GM06990 (cell line): ENCODE results near the gene PLD4.

ENCODE experiments used
- DNase-seq: peaks from one replicate; pipeline ENCODE4 v3.0.0-alpha.2; 2011; ENCODE audit not compliant: insufficient read length; ENCODE audit errors: extremely low read depth
- H3K27me3 ChIP-seq: replicated peaks from 2 replicates; pipeline ENCODE4 v1.6.0; 2011; ENCODE audit warnings: low read length; ENCODE audit not compliant: control insufficient read depth, insufficient read depth
- H3K36me3 ChIP-seq: 2 replicates; pipeline ENCODE4 v1.5.1; 2011; ENCODE audit warnings: low read length; ENCODE audit not compliant: control insufficient read depth, insufficient read depth
- H3K4me3 ChIP-seq: replicated peaks from 2 replicates; pipeline ENCODE4 v1.5.1; 2011; ENCODE audit warnings: low read depth, mild to moderate bottlenecking, control low read depth, low read length
- TF ChIP-seq, protein P1 (sequence below): IDR thresholded peaks from 2 replicates; pipeline ENCODE4 v1.5.1; 2011; ENCODE audit warnings: low read length, control low read depth, mild to moderate bottlenecking, inconsistent platforms; ENCODE audit not compliant: insufficient read depth, poor library complexity, severe bottlenecking

The PLD4 gene

DNA sequence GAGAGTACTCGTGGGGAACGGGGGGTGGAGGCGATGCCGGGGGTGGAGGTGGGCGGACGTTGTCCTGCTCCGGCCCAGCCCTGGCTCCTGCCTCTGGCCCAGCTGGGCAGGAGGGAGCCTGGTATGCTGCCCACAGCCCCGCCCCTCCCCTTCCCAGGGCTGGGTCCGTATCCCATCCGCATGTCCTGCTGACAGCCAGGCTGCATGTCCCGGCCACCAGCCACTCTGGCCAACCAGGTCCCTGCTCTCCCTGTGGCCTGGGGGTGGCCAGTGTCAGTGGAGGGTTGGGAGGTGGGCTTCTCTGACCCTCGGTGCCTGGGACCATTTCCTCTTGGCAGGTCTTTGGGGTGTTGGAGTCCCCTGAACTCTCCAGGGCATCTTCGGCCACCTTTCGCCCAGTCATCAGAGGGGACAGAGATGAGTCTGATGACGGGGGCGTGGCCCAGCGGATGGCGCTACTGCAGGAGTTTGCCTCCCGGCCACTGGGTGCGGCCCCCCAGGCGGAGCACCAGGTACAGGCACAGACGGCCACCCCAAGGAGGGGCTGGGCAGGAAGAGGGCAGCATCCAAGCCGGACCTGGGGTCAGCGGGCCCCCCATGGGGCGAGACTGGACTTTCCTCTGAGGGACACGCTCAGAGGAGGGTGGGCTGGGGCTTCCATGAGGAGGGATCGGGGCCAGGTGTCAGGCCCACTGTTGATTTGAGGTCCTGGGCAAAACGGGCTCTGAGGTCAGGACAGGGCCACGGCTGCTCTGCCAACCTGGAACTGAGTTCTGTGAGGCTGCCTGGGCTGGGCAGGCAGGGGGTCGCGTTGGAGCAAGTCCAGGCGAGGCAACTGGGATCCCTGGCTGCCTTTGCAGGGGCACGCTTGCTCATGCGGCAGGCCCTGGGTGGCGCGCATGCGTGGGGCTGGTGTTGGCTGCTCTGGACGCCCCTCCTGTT is 39.4 kb upstream of the PLD4 start:
- TF ChIP-seq, protein P1, sequence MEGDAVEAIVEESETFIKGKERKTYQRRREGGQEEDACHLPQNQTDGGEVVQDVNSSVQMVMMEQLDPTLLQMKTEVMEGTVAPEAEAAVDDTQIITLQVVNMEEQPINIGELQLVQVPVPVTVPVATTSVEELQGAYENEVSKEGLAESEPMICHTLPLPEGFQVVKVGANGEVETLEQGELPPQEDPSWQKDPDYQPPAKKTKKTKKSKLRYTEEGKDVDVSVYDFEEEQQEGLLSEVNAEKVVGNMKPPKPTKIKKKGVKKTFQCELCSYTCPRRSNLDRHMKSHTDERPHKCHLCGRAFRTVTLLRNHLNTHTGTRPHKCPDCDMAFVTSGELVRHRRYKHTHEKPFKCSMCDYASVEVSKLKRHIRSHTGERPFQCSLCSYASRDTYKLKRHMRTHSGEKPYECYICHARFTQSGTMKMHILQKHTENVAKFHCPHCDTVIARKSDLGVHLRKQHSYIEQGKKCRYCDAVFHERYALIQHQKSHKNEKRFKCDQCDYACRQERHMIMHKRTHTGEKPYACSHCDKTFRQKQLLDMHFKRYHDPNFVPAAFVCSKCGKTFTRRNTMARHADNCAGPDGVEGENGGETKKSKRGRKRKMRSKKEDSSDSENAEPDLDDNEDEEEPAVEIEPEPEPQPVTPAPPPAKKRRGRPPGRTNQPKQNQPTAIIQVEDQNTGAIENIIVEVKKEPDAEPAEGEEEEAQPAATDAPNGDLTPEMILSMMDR = no peak
- H3K27me3 ChIP-seq = no peaks in the 10 kb centered on the region; the same call in 1 of the 2 replicates
- H3K4me3 ChIP-seq = no peak overlapping the region
- DNase-seq = peak; percentile 3
- no peaks in the 10 kb centered on the region for H3K36me3 ChIP-seq

DNA sequence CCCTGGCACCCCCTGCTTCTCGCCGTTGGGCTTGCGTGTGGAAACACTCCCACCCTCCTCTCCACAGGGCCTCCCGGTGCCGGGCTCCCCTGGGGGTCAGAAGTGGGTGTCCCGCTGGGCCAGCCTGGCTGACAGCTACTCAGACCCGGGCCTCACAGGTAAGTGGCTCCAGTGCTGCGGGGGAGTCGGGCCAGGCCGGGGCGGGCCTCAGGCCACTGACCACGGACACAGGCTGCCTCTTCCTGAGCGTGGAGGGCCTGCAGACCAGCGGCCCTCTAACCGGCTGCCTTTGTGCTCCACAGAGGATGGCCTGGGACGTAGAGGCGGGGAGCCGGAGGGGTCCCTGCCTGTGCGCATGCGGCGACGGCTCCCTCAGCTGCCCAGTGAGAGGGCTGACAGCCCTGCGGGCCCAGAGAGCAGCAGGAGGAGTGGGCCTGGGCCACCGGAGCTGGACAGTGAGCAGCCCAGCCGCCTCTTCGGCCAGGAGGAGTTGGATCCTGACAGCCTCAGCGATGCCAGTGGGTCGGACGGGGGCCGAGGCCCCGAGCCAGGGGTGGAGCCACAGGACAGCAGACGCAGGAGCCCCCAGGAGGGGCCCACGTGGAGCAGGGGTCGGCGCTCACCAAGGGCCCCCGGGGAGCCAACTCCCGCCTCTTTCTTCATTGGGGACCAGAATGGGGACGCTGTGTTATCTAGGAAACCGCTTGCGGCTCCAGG is 38.5 kb upstream of the PLD4 start:
- no peak overlapping the region for H3K4me3 ChIP-seq
- H3K27me3 ChIP-seq = no peaks in the 10 kb centered on the region; the same call in 1 of the 2 replicates
- TF ChIP-seq, protein P1 = no peak
- peak; percentile 8 for DNase-seq
- no peaks in the 10 kb centered on the region for H3K36me3 ChIP-seq

DNA sequence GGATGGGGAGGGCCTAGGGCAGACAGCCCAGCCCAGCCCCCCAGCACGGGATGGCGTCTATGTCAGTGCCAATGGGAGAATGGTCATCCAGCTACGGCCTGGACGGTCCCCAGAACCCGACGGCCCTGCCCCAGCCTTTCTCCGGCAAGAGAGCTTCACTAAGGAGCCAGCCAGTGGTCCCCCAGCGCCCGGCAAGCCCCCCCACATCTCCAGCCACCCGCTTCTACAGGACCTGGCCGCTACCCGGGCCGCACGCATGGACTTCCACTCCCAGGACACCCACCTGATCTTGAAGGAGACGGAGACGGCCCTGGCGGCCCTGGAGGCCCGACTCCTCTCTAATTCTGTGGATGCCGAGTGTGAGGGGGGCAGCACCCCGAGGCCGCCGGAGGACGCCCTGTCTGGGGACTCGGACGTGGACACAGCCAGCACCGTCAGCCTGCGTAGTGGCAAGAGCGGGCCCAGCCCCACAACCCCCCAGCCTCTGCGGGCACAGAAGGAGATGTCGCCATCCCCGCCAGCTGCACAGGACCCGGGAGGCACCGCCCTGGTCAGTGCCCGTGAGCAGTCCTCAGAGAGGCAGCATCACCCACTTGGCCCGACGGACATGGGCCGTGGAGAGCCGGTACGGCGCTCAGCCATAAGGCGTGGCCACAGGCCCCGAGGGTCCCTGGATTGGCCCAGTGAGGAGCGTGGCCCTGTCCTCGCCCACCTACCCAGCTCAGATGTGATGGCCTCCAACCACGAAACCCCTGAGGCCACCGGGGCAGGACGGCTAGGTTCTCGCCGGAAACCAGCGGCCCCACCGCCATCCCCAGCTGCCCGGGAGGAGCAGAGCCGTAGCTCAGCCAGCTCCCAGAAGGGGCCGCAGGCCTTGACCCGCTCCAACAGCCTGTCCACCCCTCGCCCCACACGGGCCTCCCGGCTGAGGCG is 37.7 kb upstream of the PLD4 start:
- TF ChIP-seq, protein P1 = no peak
- DNase-seq = peak; percentile 6

DNA sequence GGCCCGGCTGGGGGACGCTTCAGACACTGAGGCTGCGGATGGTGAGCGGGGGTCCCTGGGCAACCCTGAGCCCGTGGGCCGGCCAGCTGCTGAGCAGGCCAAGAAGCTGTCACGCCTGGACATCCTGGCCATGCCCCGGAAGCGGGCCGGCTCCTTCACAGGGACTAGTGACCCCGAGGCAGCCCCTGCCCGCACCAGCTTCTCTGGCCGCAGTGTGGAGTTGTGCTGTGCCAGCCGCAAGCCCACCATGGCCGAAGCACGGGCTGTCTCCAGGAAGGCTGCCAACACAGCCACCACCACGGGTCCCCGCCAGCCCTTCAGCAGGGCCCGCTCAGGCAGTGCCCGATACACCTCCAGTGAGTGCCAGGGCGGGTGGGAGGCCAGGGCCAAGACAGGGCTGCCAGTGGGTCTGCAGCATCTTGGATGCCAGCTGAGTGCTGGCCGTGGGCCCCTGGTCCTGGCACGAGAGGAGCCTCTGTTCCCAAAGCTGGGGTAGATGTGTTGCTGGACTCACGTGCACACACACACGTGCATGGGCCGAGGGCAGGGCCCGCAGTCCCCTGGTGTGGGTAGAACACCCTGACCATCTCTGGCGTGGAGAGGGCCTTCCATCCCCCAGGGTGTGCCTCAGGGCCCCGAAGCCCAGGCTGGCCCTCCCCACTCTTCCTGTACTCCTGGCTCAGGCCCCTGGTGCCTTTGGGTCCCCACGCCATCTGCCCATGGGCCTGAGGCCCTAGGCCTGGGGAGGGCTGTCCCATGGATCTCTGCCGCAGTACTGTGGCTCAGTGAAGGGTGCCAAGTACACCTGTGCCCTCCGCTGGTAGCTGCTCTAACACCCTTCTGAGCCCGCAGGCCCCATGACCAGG is 36.8 kb upstream of the PLD4 start:
- Histone ChIP-seq H3K36me3 (no peaks in the 10 kb centered on the region), H3K4me3 (no peak overlapping the region), H3K27me3 (no peaks in the 10 kb centered on the region; the same call in 1 of the 2 replicates)
- peak; percentile 8 for DNase-seq
- TF ChIP-seq, protein P1 = no peak

More for the DNA sequence above, 37.7 kb upstream of the PLD4 start:
- H3K4me3 ChIP-seq = no peak overlapping the region
- no peaks in the 10 kb centered on the region; the same call in 1 of the 2 replicates for H3K27me3 ChIP-seq
- no peaks in the 10 kb centered on the region for H3K36me3 ChIP-seq
